Measurements from ENCODE around the gene NOD1.

NOD1 gene

GRCh38 chr7:30521532-30521931 lies 42.9 kb upstream of the NOD1 start:
- TF ChIP-seq CTCF (conservative IDR thresholded peaks at IDR 0.05; ENCODE audit: low read depth, low read length), result no peak
- no peak overlapping the region for H3K4me3 ChIP-seq (ENCODE audit: low read length)
- no peak for DNase-seq (ENCODE audit: low read depth)

- no peak overlapping the region for H3K4me3 ChIP-seq (ENCODE audit: low read length)
- no peak for TF ChIP-seq CTCF (conservative IDR thresholded peaks at IDR 0.05; ENCODE audit: low read depth, low read length)
- no peak for DNase-seq (ENCODE audit: low read depth)
Observed at GRCh38 chr7:30519122-30519521, 40.5 kb upstream of the NOD1 start.

GRCh38 chr7:30515761-30516160 lies 37.2 kb upstream of the NOD1 start:
- TF ChIP-seq CTCF (conservative IDR thresholded peaks at IDR 0.05; ENCODE audit: low read depth, low read length), result no peak
- DNase-seq (ENCODE audit: low read depth), result no peak
- H3K4me3 ChIP-seq (ENCODE audit: low read length), result no peak overlapping the region

GRCh38 chr7:30514776-30515175 lies 36.2 kb upstream of the NOD1 start:
- H3K4me3 ChIP-seq (ENCODE audit: low read length), result no peak overlapping the region
- no peak for TF ChIP-seq CTCF (conservative IDR thresholded peaks at IDR 0.05; ENCODE audit: low read depth, low read length)
- no peak for DNase-seq (ENCODE audit: low read depth)

GRCh38 chr7:30514177-30514576 lies 35.6 kb upstream of the NOD1 start:
- no peak overlapping the region for H3K4me3 ChIP-seq (ENCODE audit: low read length)
- TF ChIP-seq CTCF (conservative IDR thresholded peaks at IDR 0.05; ENCODE audit: low read depth, low read length), result no peak
- DNase-seq (ENCODE audit: low read depth), result no peak

GRCh38 chr7:30513762-30514161 lies 35.2 kb upstream of the NOD1 start:
- H3K4me3 ChIP-seq (ENCODE audit: low read length), result no peak overlapping the region
- TF ChIP-seq CTCF (conservative IDR thresholded peaks at IDR 0.05; ENCODE audit: low read depth, low read length), result no peak

GRCh38 chr7:30511973-30512662 lies 33.5 kb upstream of the NOD1 start:
- DNase-seq (ENCODE audit: low read depth), result no peak
- TF ChIP-seq CTCF (conservative IDR thresholded peaks at IDR 0.05; ENCODE audit: low read depth, low read length), result no peak
- H3K4me3 ChIP-seq (ENCODE audit: low read length), result no peak overlapping the region

More at GRCh38 chr7:30513762-30514161, 35.2 kb upstream of the NOD1 start:
- no peak for DNase-seq (ENCODE audit: low read depth)

All from retinal pigment epithelial cell (primary cell).